K562 (cell line): ENCODE results near the gene LAMA3. TPM values are rescaled to one million over a fixed set of nuclear protein-coding genes. Genes with fewer than 3 reads are reported as not detected.

ENCODE experiments used
- BRF2 ChIP-seq: IDR thresholded peaks from 3 replicates; pipeline ENCODE4 v1.6.1; 2011; ENCODE audit warnings: borderline replicate concordance, mild to moderate bottlenecking; ENCODE audit not compliant: insufficient read length, insufficient read depth
- ELK3 ChIP-seq: fragments of 450-650 bp; formaldehyde crosslinking; IDR thresholded peaks from 2 replicates; pipeline ENCODE4 v1.4.0; 2020; ENCODE audit warnings: mild to moderate bottlenecking
- NCOR1 ChIP-seq: fragments of 450-650 bp; IDR thresholded peaks from 2 replicates; pipeline ENCODE4 v1.6.1; 2016; ENCODE audit warnings: mild to moderate bottlenecking, moderate library complexity
- PYGO2 ChIP-seq: fragments of 450-650 bp; IDR thresholded peaks from 2 replicates; pipeline ENCODE4 v1.6.1; 2016; ENCODE audit warnings: mild to moderate bottlenecking, missing genetic modification characterization, moderate library complexity, missing compliant biosample characterization
- SREBF2 ChIP-seq: sonication (generic); formaldehyde crosslinking; IDR thresholded peaks from 2 replicates; pipeline ENCODE4 v1.4.0; 2020; ENCODE audit warnings: mild to moderate bottlenecking, missing genetic modification reagents
- TCF15 ChIP-seq: fragments of 250-450 bp; sonication (Bioruptor Pico); IDR thresholded peaks from 2 replicates; pipeline ENCODE4 v1.8.0; 2022; ENCODE audit warnings: moderate library complexity, mild to moderate bottlenecking, inconsistent platforms
- TFAP4 ChIP-seq: sonication (generic); formaldehyde crosslinking; IDR thresholded peaks from 2 replicates; pipeline ENCODE4 v1.8.0; 2022; ENCODE audit warnings: missing genetic modification reagents, mild to moderate bottlenecking, moderate library complexity, borderline replicate concordance
- ZNF197 ChIP-seq: fragments of 200-800 bp; sonication (Bioruptor generic); IDR thresholded peaks from 2 replicates; pipeline ENCODE4 v1.6.1; 2016; ENCODE audit warnings: low read depth, missing genetic modification characterization, missing compliant biosample characterization
- ZNF318 ChIP-seq, 2 experiments: fragments of 450-650 bp; IDR thresholded peaks; 2 replicates each; pipeline ENCODE4 v1.6.1; 2016; ENCODE audit warnings: mild to moderate bottlenecking in 2 of 2, borderline replicate concordance in 1 of 2, low read depth in 1 of 2, moderate library complexity in 1 of 2
- ZNF696 ChIP-seq: fragments of 250-450 bp; sonication (Bioruptor Pico); conservative IDR thresholded peaks from 2 replicates; pipeline ENCODE4 v1.4.0; 2020; ENCODE audit warnings: mild to moderate bottlenecking, moderate library complexity
- polyA plus RNA-seq, 8 experiments: library from polyadenylated mRNA; depleted of rRNA in 4 of 8; stranded (reverse) in 5 of 8; unstranded in 3 of 8; fragments of >200 nt; fragmentation: Nextera tagmentation in 2 of 8; fragmentation: Illumina TruSeq in 1 of 8; extraction: Ambion mirVana in 2 of 8; extraction: Trizol in 1 of 8; gene quantifications; 2 replicates each; pipeline versions ENCODE4 v1.2.1 to v1.2.3, GENCODE V29; 2011 to 2014; ENCODE audit warnings: inconsistent platforms in 1 of 8, missing spikeins in 1 of 8
- total RNA-seq, 7 experiments: library from RNA; depleted of rRNA in 6 of 7; stranded (reverse); fragments of >200 nt in 6 of 7; fragmentation: Illumina TruSeq in 2 of 7; extraction: Trizol in 2 of 7; gene quantifications; 2 replicates each; pipeline versions ENCODE4 v1.2.1 to v1.2.3, GENCODE V29; 2011 to 2021; ENCODE audit warnings: low replicate concordance in 1 of 7

Gene LAMA3
- total and polyA plus RNA-seq, 9 of the 15 experiments (the other 6 are each of a cell fraction or from before 2014, with no cell fraction given): 0.07 TPM; not detected in 8

GRCh38 chr18:23745366-23745765 is 56.1 kb downstream of the LAMA3 start (continued):
- no peak for TF ChIP-seq ELK3 (CRISPR knock-in tag)
- no peak for TF ChIP-seq TCF15
- no peak for TF ChIP-seq PYGO2 (tag)
- no peak for TF ChIP-seq ZNF318 (IDR thresholded peaks at IDR 0.05; ENCODE audit: borderline replicate concordance in 1 of 2, low read depth in 1 of 2)
- no peak for TF ChIP-seq SREBF2 (CRISPR knock-in tag)
- no peak for TF ChIP-seq ZNF197 (CRISPR knock-in tag)
- TF ChIP-seq ZNF696: no peak
- TF ChIP-seq NCOR1: no peak
- no peak for TF ChIP-seq TFAP4 (CRISPR knock-in tag)
- no peak for TF ChIP-seq BRF2
